Osteoblast (primary cell): Measurements from ENCODE around the gene TWF1. TPM values are rescaled to one million over a fixed set of nuclear protein-coding genes. Genes with fewer than 3 reads are reported as not detected.

Source experiments
- DNase-seq: peaks from one replicate; pipeline ENCODE4 v3.0.0; 2011; ENCODE audit warnings: low spot score, mixed read lengths; ENCODE audit not compliant: insufficient read length; ENCODE audit errors: missing footprints
- H2AFZ ChIP-seq: 2 replicates; pipeline ENCODE4 v1.6.0; 2011; ENCODE audit warnings: mild to moderate bottlenecking, low read length
- H3K27ac ChIP-seq: 2 replicates; pipeline ENCODE4 v1.5.1; 2011; ENCODE audit warnings: mild to moderate bottlenecking, low read depth, low read length, moderate library complexity
- H3K27me3 ChIP-seq: 2 replicates; pipeline ENCODE4 v1.6.0; 2012; ENCODE audit warnings: mild to moderate bottlenecking, control low read depth, inconsistent platforms, low read length, moderate library complexity; ENCODE audit not compliant: insufficient read depth
- H3K36me3 ChIP-seq: 2 replicates; pipeline ENCODE4 v1.5.1; 2011; ENCODE audit warnings: mild to moderate bottlenecking, low read length, control low read depth, moderate library complexity; ENCODE audit not compliant: insufficient read depth
- H3K4me1 ChIP-seq: 2 replicates; pipeline ENCODE4 v1.5.1; 2011; ENCODE audit warnings: mild to moderate bottlenecking, low read length, control low read depth, moderate library complexity; ENCODE audit not compliant: insufficient read depth
- H3K4me2 ChIP-seq: 2 replicates; pipeline ENCODE4 v1.6.0; 2011; ENCODE audit warnings: mild to moderate bottlenecking, low read length; ENCODE audit not compliant: insufficient read depth
- H3K4me3 ChIP-seq: fragments of 200-600 bp; sonication (generic); 3 replicates; pipeline ENCODE4 v1.5.1; 2012; ENCODE audit warnings: mild to moderate bottlenecking, low read length, inconsistent platforms; ENCODE audit not compliant: insufficient read depth
- H3K79me2 ChIP-seq: 2 replicates; pipeline ENCODE4 v1.6.0; 2012; ENCODE audit warnings: mild to moderate bottlenecking, low read length, control low read depth, inconsistent platforms; ENCODE audit not compliant: insufficient read depth
- H3K9me3 ChIP-seq: 2 replicates; pipeline ENCODE4 v1.5.1; 2011; ENCODE audit warnings: low read depth, low read length, control low read depth
- H4K20me1 ChIP-seq: 2 replicates; pipeline ENCODE4 v1.6.0; 2012; ENCODE audit warnings: mild to moderate bottlenecking, low read length, control low read depth; ENCODE audit not compliant: insufficient read depth
- total RNA-seq: library from RNA; depleted of rRNA; stranded (reverse); fragments of >200 nt; gene quantifications from 2 replicates; pipeline ENCODE4 v1.2.3, GENCODE V29; 2012
- TF ChIP-seq, protein P1 (sequence below): IDR thresholded peaks from 2 replicates; pipeline ENCODE4 v1.5.1; 2011; ENCODE audit warnings: mild to moderate bottlenecking, low read depth, low read length, moderate library complexity; ENCODE audit errors: extremely low read depth

The TWF1 gene
- total RNA-seq, 1 donor = 180 TPM

DNA sequence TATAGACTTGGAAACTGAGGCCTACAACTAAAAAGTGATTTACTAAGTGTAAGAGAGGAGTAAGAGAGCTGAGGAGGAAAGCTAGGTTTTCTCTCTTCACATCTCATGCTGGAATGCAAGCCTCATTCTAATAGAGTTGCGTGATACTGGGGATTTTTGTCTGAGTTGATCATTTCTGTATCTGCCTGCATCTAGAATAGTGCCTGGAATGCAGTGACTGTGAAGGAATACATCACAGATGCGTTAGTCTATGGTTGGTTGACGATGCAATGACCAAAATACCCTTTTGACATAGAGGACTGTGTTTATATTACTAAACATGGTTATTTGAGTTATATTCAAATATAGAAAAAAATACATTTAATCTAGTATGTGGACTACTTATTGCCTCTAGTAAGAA lies 20.6 kb upstream of the TWF1 start:
- H3K36me3 ChIP-seq = no peaks in the 10 kb centered on the region
- no peaks in the 10 kb centered on the region for H3K27me3 ChIP-seq
- peaks cover 7% of the 10 kb centered on the region for H3K4me1 ChIP-seq
- no peak overlapping the region for H3K4me2 ChIP-seq
- H3K9me3 ChIP-seq = no peaks in the 10 kb centered on the region
- H3K27ac ChIP-seq = no peak overlapping the region
- H2AFZ ChIP-seq = no peak overlapping the region
- DNase-seq = no peak
- H4K20me1 ChIP-seq = no peaks in the 10 kb centered on the region
- TF ChIP-seq, protein P1, sequence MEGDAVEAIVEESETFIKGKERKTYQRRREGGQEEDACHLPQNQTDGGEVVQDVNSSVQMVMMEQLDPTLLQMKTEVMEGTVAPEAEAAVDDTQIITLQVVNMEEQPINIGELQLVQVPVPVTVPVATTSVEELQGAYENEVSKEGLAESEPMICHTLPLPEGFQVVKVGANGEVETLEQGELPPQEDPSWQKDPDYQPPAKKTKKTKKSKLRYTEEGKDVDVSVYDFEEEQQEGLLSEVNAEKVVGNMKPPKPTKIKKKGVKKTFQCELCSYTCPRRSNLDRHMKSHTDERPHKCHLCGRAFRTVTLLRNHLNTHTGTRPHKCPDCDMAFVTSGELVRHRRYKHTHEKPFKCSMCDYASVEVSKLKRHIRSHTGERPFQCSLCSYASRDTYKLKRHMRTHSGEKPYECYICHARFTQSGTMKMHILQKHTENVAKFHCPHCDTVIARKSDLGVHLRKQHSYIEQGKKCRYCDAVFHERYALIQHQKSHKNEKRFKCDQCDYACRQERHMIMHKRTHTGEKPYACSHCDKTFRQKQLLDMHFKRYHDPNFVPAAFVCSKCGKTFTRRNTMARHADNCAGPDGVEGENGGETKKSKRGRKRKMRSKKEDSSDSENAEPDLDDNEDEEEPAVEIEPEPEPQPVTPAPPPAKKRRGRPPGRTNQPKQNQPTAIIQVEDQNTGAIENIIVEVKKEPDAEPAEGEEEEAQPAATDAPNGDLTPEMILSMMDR = no peak
- H3K79me2 ChIP-seq = no peaks in the 10 kb centered on the region
- H3K4me3 ChIP-seq = no peak overlapping the region

DNA sequence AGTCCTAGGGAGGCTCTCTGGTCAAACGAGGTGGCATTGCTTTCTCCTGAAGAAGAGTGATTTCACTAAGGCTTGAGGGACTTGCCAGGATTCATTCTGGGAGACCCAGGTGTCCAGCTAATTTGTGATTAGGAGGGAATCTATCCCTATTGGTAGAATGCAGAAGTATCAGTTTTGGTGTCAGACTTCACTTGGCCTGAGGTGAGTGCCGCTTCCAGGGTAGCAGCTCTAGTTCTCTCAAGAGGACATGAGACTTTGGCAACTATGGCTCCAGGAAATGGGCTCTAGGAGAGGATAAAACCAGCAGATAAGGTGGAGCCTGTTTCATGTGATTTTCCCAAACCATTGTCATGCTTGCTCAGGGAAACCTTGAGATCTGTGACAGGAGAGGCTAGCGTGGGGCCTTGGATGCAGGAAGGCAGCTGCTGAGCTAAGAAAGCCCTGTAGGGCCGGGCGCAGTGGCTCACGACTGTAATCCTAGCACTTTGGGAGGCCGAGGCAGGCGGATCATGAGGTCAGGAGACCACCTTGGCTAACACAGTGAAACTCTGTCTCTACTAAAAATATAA lies 18.2 kb upstream of the TWF1 start:
- TF ChIP-seq, protein P1 = no peak
- Histone ChIP-seq H3K27me3 (no peaks in the 10 kb centered on the region), H2AFZ (no peak overlapping the region), H3K4me1 (peaks cover 3% of the 10 kb centered on the region), H3K4me3 (no peak overlapping the region), H3K9me3 (no peaks in the 10 kb centered on the region), H3K27ac (no peak overlapping the region), H3K79me2 (no peaks in the 10 kb centered on the region), H3K4me2 (no peak overlapping the region), H3K36me3 (no peaks in the 10 kb centered on the region), H4K20me1 (no peaks in the 10 kb centered on the region)
- no peak for DNase-seq

DNA sequence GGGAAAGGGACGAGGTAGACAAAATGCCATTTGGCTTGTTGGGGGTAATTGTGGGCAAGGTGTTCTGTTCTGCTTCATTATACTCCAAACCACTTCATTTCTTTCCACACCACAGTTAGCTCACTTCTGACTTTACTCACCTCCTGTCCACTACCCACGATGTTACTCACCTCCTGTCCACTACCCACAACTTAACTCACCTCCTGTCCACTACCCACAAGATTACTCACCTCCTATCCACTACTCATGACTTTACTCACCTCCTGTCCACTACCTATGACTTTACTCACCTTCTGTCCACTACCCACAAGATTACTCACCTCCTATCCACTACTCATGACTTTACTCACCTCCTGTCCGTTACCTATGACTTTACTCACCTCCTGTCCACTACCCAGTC lies 10.1 kb upstream of the TWF1 start:
- H3K27ac ChIP-seq = no peak overlapping the region
- no peaks in the 10 kb centered on the region for H3K9me3 ChIP-seq
- TF ChIP-seq, protein P1 = no peak
- no peaks in the 10 kb centered on the region for H4K20me1 ChIP-seq
- no peak for DNase-seq
- H3K27me3 ChIP-seq = no peaks in the 10 kb centered on the region
- no peaks in the 10 kb centered on the region for H3K36me3 ChIP-seq
- no peak overlapping the region for H3K4me3 ChIP-seq
- no peaks in the 10 kb centered on the region for H3K79me2 ChIP-seq
- no peak overlapping the region for H3K4me2 ChIP-seq
- no peak overlapping the region for H2AFZ ChIP-seq
- H3K4me1 ChIP-seq = no peaks in the 10 kb centered on the region

DNA sequence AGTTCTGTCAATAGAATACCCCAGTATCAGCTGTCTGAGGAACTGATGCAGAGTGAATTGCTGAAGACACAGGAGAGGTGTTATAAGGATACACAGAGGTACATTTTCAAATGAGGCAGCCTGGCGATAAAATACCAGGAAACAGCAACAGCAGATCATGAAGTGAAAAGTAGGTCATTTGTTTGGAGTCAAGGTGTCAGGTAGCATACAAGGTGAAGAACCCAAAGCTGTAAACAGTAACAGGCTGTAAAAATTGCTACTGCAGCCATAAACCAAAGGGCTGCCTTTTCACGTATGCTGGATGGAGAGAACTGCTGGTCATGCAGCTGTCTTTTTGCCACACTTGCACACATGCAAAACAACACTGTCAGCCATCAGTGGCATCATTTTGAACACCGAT lies 9.3 kb upstream of the TWF1 start:
- Histone ChIP-seq H3K4me2 (no peak overlapping the region), H3K36me3 (no peaks in the 10 kb centered on the region), H3K27me3 (no peaks in the 10 kb centered on the region), H3K9me3 (no peaks in the 10 kb centered on the region), H4K20me1 (no peaks in the 10 kb centered on the region), H3K4me1 (no peaks in the 10 kb centered on the region), H3K27ac (no peak overlapping the region), H3K4me3 (no peak overlapping the region), H3K79me2 (no peaks in the 10 kb centered on the region), H2AFZ (peak overlapping the region; percentile 44)
- no peak for DNase-seq
- TF ChIP-seq, protein P1 = no peak
